PC-9 (cell line): ENCODE results near the gene ADGRD1. TPM values are rescaled to one million over a fixed set of nuclear protein-coding genes. Genes with fewer than 3 reads are reported as not detected.

Source experiments
- BruUV-seq: library from RNA; stranded (reverse); fragments of 400-500 nt; replicated peaks from 2 replicates; lab custom pipeline; 2021; lab: Mats Ljungman, UMichigan
- CTCF ChIA-PET: fragments of 300-600 bp; sonication (Branson Sonifier 250); formaldehyde crosslinking; loops from one replicate; lab custom pipeline; 2022; ENCODE audit warnings: antibody characterized with exemption; lab: Charles Lee
- POLR2A ChIA-PET: fragments of 300-600 bp; sonication (Branson Sonifier 250); formaldehyde crosslinking; loops from one replicate; lab custom pipeline; 2022; ENCODE audit warnings: antibody characterized with exemption; ENCODE audit not compliant: unreplicated experiment; lab: Charles Lee
- DNase-seq, 2 experiments: peaks; one replicate each; pipeline versions ENCODE4 v3.0.0 to v3.0.0-alpha.2; 2015 to 2022; ENCODE audit warnings: mixed read lengths in 1 of 2
- H2AFZ ChIP-seq: fragments of 200-600 bp; sonication (generic); 2 replicates; pipeline ENCODE4 v1.8.1; 2017; ENCODE audit warnings: antibody characterized with exemption
- H3F3A ChIP-seq: fragments of 200-600 bp; sonication (generic); 2 replicates; pipeline ENCODE4 v1.8.1; 2017; ENCODE audit warnings: antibody characterized with exemption, mild to moderate bottlenecking, low read depth; ENCODE audit not compliant: insufficient read depth
- H3K27ac ChIP-seq: fragments of 200-600 bp; sonication (generic); 2 replicates; pipeline ENCODE4 v1.6.1; 2016; ENCODE audit warnings: mixed run types
- H3K27me3 ChIP-seq: fragments of 200-600 bp; sonication (generic); 2 replicates; pipeline ENCODE4 v1.6.1; 2016; ENCODE audit warnings: low read depth, mixed run types; ENCODE audit not compliant: insufficient read depth
- H3K36me3 ChIP-seq: fragments of 200-600 bp; sonication (generic); 2 replicates; pipeline ENCODE4 v1.6.1; 2016; ENCODE audit warnings: low read depth, mixed run types
- H3K4me1 ChIP-seq: fragments of 200-600 bp; sonication (generic); replicated peaks from 2 replicates; pipeline ENCODE4 v1.6.1; 2016; ENCODE audit warnings: mixed run types; ENCODE audit not compliant: insufficient read depth
- H3K4me2 ChIP-seq: fragments of 200-600 bp; sonication (generic); 2 replicates; pipeline ENCODE4 v1.6.1; 2017; ENCODE audit warnings: mixed run types
- H3K4me3 ChIP-seq: fragments of 200-600 bp; sonication (generic); 2 replicates; pipeline ENCODE4 v1.6.1; 2016; ENCODE audit warnings: mixed run types
- H3K79me2 ChIP-seq: fragments of 200-600 bp; sonication (generic); 2 replicates; pipeline ENCODE4 v1.6.1; 2017; ENCODE audit warnings: low read depth, mixed run types
- H3K9me2 ChIP-seq: fragments of 200-600 bp; sonication (generic); 2 replicates; pipeline ENCODE4 v1.8.1; 2017; ENCODE audit warnings: mild to moderate bottlenecking; ENCODE audit not compliant: insufficient read depth
- H3K9me3 ChIP-seq: fragments of 200-600 bp; sonication (generic); 2 replicates; pipeline ENCODE4 v1.8.1; 2016; ENCODE audit warnings: low read depth; ENCODE audit not compliant: insufficient read depth
- H4K20me1 ChIP-seq: fragments of 200-600 bp; sonication (generic); 2 replicates; pipeline ENCODE4 v1.8.1; 2017; ENCODE audit not compliant: insufficient read depth
- EZH2 ChIP-seq: fragments of 200-600 bp; sonication (generic); IDR thresholded peaks from 2 replicates; pipeline ENCODE4 v1.8.0; 2017; ENCODE audit warnings: antibody characterized with exemption, low read depth
- intact Hi-C: fragments of 100-400 bp; cut with micrococcal nuclease; formaldehyde crosslinking; loops from one replicate; pipeline ENCODE4 v1.10.0; 2022; ENCODE audit not compliant: unreplicated experiment
- total RNA-seq: library from RNA; stranded (reverse); gene quantifications from 2 replicates; pipeline ENCODE4 v1.2.3, GENCODE V29; 2021
- TF ChIP-seq, protein P1 (sequence below): fragments of 200-600 bp; sonication (generic); conservative IDR thresholded peaks from 2 replicates; pipeline ENCODE4 v1.6.1; 2017; ENCODE audit warnings: mixed run types, antibody characterized with exemption, mild to moderate bottlenecking, moderate library complexity

ADGRD1 gene
- total RNA-seq, 1 experiment from 2014 or later: not detected

DNA sequence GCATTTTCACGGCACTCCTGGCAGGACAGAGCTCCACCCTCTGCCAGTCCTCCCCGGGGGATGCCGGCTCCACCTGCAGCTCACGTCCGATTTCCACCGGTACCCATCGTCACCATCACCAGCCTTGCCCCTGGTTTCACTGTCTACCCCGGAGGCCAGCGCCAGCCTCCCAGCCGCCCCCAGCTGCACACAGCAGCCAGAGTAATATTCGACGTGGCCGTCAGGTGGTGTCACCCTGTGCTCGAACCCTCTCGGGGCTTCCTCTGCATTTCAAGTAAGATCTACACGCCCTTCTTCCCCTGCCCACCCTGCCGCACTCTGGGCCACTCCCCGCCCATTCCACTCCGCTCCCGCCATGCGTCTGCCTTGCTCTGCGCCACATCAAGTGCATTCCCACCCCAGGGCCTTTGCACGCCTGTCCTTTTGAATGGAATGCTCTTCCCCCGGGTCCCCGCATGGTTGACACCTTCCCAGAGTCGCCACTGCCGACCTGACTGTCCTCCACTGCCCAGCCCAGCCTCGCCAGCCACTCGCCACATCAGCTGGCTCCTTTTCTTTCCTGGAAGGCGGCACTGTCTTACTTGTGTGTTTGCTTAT lies 80.3 kb downstream of the ADGRD1 start:
- no peak for DNase-seq
- no peaks in the 10 kb centered on the region for H3K4me1 ChIP-seq
- H2AFZ ChIP-seq: no peak overlapping the region
- no peaks in the 10 kb centered on the region for H3K9me3 ChIP-seq
- peaks cover 71% of the 10 kb centered on the region for H3K27me3 ChIP-seq
- TF ChIP-seq, protein P1, sequence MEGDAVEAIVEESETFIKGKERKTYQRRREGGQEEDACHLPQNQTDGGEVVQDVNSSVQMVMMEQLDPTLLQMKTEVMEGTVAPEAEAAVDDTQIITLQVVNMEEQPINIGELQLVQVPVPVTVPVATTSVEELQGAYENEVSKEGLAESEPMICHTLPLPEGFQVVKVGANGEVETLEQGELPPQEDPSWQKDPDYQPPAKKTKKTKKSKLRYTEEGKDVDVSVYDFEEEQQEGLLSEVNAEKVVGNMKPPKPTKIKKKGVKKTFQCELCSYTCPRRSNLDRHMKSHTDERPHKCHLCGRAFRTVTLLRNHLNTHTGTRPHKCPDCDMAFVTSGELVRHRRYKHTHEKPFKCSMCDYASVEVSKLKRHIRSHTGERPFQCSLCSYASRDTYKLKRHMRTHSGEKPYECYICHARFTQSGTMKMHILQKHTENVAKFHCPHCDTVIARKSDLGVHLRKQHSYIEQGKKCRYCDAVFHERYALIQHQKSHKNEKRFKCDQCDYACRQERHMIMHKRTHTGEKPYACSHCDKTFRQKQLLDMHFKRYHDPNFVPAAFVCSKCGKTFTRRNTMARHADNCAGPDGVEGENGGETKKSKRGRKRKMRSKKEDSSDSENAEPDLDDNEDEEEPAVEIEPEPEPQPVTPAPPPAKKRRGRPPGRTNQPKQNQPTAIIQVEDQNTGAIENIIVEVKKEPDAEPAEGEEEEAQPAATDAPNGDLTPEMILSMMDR: no peak
- no peak for TF ChIP-seq EZH2
- H4K20me1 ChIP-seq: no peaks in the 10 kb centered on the region
- no peak overlapping the region for H3K4me3 ChIP-seq
- CTCF ChIA-PET: no interaction called here
- H3F3A ChIP-seq: no peaks in the 10 kb centered on the region
- no peaks in the 10 kb centered on the region for H3K79me2 ChIP-seq
- POLR2A ChIA-PET: no interaction called here
- intact Hi-C loops: no loop called here
- H3K27ac ChIP-seq: no peak overlapping the region
- H3K4me2 ChIP-seq: no peak overlapping the region
- BruUV-seq: no TSS peak
- no peaks in the 10 kb centered on the region for H3K9me2 ChIP-seq
- no peaks in the 10 kb centered on the region for H3K36me3 ChIP-seq

- intact Hi-C loops: no loop called here
- CTCF ChIA-PET: no interaction called here
- no peaks in the 10 kb centered on the region for H3K9me2 ChIP-seq
These were observed 81.0 kb downstream of the ADGRD1 start for GRCh38 chr12:131034631-131035244.

DNA sequence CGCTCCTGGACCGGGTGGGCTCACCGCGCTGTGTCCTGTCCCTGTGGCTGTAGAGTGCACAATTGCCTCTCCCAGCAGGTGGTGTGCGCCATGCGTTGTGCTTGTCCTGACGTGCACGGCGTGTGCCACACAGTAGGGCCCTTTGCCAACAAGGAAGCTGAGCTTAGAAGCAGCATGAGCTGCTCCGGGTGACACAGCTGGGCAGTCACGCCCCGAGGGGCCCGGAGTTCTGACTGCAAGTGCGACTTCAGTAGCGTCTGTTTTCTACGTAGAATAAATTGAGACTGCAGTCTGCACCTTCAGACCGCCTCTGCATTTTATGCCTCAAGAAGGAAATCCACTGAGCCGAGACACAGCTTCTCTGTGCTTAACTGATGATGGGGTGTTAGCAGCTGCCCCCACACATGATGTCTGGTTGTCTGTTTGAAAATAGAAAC lies 81.6 kb downstream of the ADGRD1 start:
- Histone ChIP-seq H3K9me3 (no peaks in the 10 kb centered on the region), H3K4me3 (no peak overlapping the region), H2AFZ (no peak overlapping the region), H3K4me1 (no peaks in the 10 kb centered on the region), H3K27me3 (peaks cover 74% of the 10 kb centered on the region), H3K4me2 (no peak overlapping the region), H3F3A (no peaks in the 10 kb centered on the region), H4K20me1 (no peaks in the 10 kb centered on the region), H3K27ac (no peak overlapping the region), H3K79me2 (no peaks in the 10 kb centered on the region), H3K9me2 (no peaks in the 10 kb centered on the region), H3K36me3 (no peaks in the 10 kb centered on the region)
- ChIA-PET POLR2A (no interaction called here), CTCF (no interaction called here)
- no peak for DNase-seq
- no peak for TF ChIP-seq EZH2
- TF ChIP-seq, protein P1: no peak
- intact Hi-C loops: no loop called here
- no TSS peak for BruUV-seq

More at GRCh38 chr12:131034631-131035244, 81.0 kb downstream of the ADGRD1 start:
- Histone ChIP-seq H3K36me3 (no peaks in the 10 kb centered on the region), H3K27me3 (peaks cover 73% of the 10 kb centered on the region), H2AFZ (no peak overlapping the region), H3F3A (no peaks in the 10 kb centered on the region), H3K4me3 (no peak overlapping the region), H3K79me2 (no peaks in the 10 kb centered on the region), H3K4me2 (no peak overlapping the region), H3K27ac (no peak overlapping the region), H4K20me1 (no peaks in the 10 kb centered on the region), H3K9me3 (no peaks in the 10 kb centered on the region), H3K4me1 (no peaks in the 10 kb centered on the region)
- DNase-seq: no peak
- TF ChIP-seq, protein P1: no peak
- TF ChIP-seq EZH2: no peak
- no TSS peak for BruUV-seq
- POLR2A ChIA-PET: no interaction called here
